Kidney tubule cell (primary cell): Measurements from ENCODE around the gene LPAR3.

Experiments
- DNase-seq: peaks from one replicate; pipeline ENCODE4 v3.0.0-alpha.2; 2018; ENCODE audit warnings: low spot score

The LPAR3 gene

GRCh38 chr1:84855691-84856630 lies 37.0 kb downstream of the LPAR3 start:
- DNase-seq: no peak

DNA sequence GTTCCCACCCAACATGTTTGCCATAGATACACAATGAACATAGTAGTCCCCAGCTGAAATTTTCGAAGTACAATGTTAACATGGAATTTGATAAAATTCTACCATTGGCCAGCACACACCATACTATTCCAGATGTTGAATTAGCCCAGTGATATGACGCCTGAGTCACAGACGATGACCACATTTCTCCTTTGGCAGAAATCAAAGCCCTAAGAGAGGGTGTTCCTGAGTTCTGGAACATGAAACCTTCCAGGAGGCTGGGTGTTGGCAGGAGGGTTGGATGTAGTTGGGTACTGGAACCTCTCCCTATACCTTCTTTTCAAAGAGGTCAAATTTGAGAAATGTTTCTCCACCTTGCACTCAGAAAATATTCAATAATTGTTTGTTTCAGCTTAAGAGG lies 37.8 kb downstream of the LPAR3 start:
- no peak for DNase-seq

DNA sequence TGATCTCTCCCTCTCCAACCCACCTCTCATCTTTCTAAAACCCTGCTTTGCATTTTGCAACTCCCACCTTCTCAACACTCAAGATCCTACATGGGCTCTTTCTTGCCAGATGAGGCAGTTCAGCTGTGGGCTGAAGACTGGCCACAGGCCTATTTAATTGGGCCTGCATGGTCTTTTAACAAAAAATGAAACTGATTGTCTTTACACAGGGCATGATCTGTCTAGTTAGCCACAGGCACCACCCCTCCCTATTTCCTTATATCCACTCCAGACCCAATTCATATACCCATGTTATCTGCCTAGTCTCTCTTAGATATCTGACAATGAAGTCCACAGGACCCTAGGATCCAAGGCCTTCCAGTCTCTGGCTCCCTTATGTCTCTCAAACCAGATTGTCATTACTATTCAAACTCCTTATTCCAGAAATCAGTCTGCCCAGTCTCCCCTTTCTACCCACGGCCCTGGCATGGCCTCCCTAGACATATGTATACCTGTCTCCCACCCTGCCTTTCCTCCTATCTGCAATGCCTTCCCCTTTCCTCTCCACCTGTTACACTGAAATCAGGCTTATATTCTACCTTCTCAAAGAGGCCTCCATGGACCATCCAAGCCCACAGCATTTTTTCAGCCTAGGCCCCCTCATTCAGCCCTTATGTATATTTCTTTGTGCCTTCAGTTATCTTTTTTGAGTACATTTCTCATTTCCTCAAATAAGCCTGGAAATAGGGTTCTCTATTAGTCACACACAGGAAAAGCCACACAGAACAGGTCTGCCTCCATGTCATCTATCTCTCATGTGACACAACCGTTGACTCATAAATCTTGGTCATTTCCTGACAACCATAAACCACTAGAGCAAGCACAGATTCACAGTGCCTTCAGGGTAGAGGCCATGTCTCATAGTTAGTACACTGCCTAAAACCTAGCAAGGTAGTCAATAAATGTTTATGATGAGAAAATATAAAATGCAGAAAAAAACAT lies 39.0 kb downstream of the LPAR3 start:
- DNase-seq: peak; percentile 96

- DNase-seq: peak; percentile 86
Measured at GRCh38 chr1:84851839-84852238, 41.2 kb downstream of the LPAR3 start.

DNA sequence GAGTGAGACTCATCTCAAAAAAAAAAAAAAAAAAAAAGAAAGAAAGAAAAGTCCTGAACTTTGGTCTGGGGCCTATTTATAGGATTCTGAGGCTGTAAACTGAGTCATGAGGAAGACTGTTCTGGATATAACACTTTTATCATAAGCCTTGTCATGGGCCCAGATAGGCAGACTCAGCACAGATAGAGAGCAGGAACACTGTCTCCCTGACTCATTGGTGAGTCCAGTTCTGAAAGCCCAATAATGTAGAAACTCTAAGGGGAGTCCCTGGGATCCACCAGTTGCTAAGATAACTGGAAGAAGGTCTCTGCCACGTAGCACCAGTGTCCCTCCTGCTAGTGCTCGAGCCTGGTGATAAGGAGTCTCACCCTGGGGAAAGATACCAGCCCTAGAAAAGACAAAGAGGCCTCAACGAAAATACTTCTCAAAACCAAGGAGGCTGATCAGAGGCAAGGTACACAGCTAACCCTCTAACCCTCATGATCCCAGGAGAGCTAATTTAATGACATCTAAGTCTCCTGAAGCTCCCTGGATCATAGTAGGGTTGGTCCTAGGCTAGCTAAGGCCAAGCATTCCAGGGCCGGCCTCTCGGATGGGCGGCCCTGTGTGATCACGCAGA lies 43.5 kb downstream of the LPAR3 start:
- no peak for DNase-seq

- DNase-seq: peak; percentile 96
Measured at GRCh38 chr1:84847253-84848250, 45.5 kb downstream of the LPAR3 start.

GRCh38 chr1:84846387-84846786 lies 46.6 kb downstream of the LPAR3 start:
- DNase-seq: no peak

GRCh38 chr1:84845357-84845756 lies 47.6 kb downstream of the LPAR3 start:
- DNase-seq: no peak

- DNase-seq: no peak
Measured at GRCh38 chr1:84844094-84844493, 48.9 kb downstream of the LPAR3 start.

- no peak for DNase-seq
Measured at GRCh38 chr1:84842748-84843231, 50.2 kb downstream of the LPAR3 start.

DNA sequence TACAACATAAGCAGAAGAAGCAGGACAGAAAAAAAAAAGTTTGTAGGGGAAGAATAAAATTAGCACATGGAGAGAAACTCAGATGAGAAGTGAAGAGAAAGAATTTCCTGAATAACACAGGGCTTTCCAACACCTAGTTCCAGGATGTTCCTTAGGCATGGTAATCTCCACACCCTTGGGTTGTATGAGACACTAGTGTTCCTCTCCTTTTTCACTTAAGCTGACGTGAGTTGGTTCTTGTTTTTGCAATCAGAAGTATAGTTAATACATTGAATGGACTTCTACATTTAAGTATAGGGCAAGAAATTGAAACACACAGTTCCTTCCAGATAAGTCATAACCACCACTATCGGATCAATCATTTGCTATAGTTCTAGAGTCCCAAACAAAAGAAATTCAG lies 51.0 kb downstream of the LPAR3 start:
- no peak for DNase-seq

- no peak for DNase-seq
Measured at GRCh38 chr1:84840346-84840745, 52.7 kb downstream of the LPAR3 start.

DNA sequence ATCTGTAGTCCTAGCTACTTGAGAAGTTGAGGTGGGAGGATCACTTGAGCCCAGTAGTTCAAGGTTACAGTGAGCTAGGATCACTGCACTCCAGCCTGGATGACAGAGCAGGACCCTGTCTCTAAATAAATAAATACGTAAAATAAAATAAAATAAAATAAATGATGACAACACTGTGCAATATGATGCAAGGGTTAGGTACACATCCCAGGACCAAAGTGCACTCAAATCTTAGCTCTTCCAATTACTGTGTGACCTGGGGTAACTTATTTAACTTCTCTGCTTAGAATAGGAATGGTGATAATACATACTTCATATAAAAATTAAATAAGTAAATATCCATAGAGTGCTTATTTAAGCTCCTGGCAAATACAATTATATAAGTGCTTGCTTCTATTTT lies 53.5 kb downstream of the LPAR3 start:
- DNase-seq: no peak

DNA sequence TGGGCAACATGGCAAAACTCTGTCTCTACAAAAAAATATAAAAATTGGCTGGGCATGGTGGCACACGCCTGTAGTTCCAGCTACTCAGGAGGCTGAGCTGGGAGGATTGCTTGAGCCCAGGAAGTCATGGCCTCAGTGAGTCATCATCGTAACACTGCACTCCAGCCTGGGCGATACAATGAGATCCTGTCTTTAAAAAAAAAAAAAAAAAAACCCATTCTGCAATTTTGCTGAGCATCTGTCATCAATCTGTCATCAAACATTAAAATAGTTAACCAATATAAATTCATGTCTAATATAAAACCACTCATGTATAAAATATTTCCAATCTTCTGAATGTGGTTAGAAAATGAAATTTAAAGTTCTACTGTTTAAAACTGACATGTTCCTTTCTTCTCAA lies 56.9 kb downstream of the LPAR3 start:
- no peak for DNase-seq

DNA sequence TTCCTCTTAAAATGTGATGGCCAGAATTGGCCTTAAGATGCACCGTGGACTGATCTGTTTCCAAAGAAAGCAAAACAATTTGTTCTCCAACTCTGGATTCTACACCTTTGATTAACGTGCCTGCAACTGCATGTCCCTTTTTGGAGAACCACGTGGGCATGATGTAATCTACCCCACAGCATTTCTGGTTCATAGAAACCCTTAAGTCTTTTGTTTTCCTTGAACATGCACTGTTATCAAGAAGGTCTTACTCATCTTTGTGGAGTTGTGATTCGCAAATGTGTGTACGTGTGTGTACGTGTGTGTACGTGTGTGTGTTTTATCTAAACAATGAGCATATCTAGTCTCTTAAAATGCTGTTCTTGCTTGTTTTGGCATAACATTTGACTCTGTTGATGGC lies 57.8 kb downstream of the LPAR3 start:
- DNase-seq: no peak

DNA sequence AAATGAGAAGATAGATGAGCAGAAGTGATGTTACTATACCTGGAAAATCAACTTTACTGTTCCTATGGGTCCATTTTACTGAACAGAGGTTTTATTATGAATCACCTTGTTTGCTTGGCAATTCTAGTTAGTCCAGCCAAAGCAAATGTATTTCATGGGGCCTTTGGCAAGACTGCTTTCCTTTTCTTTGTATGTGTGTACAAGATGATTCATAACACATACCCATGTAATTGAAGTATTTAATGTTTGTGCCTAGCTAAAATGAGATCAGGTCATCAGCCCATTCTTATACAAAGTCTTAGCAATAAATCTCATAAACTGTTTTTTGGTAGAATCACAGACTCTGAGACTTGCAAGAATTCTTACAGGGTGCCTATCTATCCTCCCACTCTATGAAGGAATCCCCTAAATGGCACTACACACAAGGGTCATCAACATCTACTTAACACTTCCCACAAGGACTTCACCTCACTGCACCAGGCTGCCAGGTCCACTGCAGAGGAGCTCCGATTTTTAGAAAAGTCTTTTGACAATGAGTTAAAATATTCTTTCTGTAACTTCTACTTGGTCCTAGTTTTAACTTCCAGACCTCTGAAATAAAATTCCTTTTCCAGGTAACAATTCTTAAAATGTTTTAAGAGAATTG lies 58.5 kb downstream of the LPAR3 start:
- peak; percentile 52 for DNase-seq

GRCh38 chr1:84833194-84833593 lies 59.8 kb downstream of the LPAR3 start:
- DNase-seq: no peak

DNA sequence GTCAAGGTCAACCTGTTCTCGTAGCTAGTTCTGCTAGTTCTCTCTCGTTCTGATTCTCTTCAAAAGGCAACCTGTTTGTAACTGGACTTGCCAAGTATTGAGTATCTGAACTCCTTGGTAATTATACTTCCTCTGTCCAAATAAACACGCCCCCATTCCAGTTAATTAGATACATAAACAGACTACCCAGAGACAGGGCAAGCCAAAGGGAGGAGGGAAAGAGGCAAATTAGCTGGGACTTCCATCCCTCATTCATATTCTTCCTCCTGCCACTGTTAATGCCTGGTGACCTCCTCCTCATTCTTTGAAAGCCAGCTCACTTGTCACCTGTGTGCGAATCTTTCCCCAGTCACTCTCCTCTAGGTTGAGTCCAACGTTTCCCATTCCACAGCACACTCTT lies 62.9 kb downstream of the LPAR3 start:
- DNase-seq: no peak

DNA sequence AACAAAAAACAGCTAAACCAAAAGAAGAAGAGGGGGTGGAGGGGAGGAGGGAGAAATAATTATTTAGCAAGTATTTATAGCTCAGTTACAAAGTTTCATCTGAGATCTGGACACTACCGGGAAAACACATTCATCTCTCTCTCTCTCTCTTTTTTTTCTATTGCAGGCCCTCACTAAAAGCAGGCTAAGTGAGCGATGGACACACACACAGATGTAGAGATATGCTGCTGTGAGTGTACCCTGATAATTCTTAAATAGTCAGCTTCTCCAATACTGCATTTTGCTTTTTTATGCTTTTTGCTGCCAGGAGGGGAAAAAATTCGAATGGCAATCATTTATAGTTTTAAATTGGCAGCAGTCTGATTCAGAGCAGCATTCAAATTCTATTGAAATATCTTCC lies 65.0 kb downstream of the LPAR3 start:
- no peak for DNase-seq

DNA sequence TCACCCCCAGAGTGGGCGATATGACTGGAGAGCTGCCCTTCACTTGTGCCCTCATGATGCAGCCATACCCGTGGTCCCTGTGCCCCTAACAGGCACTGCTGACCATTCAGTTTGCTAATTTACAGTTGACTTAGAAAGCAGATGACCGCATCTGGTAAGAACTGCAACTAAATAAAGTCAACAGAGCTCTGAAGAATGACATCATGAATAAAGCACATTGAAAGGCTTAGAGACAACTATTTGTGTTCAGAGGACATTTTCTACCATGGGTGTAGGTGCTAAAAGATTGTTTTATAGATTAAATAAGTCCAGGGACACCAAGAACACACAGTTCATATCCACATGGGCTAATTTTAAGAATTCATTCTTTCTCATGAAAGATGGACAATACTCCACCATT lies 65.5 kb downstream of the LPAR3 start:
- no peak for DNase-seq
